HFF-Myc (cell line): ENCODE measurements around the gene TMEM200A.

ENCODE experiments used
- DNase-seq: peaks from one replicate; pipeline ENCODE4 v3.0.0-alpha.2; 2011; ENCODE audit warnings: low read depth; ENCODE audit errors: extremely low read depth
- H3K4me3 ChIP-seq: replicated peaks from 2 replicates; pipeline ENCODE4 v1.5.1; 2011; ENCODE audit warnings: low read depth, mild to moderate bottlenecking, control low read depth, low read length
- TF ChIP-seq, protein P1 (sequence below): IDR thresholded peaks from 2 replicates; pipeline ENCODE4 v1.5.1; 2012; ENCODE audit warnings: mild to moderate bottlenecking, low read depth, low read length, control low read depth; ENCODE audit errors: missing control alignments

The TMEM200A gene

GRCh38 chr6:130394246-130394645 lies 28.4 kb downstream of the TMEM200A start:
- no peak overlapping the region for H3K4me3 ChIP-seq
- no peak for DNase-seq
- TF ChIP-seq, protein P1, sequence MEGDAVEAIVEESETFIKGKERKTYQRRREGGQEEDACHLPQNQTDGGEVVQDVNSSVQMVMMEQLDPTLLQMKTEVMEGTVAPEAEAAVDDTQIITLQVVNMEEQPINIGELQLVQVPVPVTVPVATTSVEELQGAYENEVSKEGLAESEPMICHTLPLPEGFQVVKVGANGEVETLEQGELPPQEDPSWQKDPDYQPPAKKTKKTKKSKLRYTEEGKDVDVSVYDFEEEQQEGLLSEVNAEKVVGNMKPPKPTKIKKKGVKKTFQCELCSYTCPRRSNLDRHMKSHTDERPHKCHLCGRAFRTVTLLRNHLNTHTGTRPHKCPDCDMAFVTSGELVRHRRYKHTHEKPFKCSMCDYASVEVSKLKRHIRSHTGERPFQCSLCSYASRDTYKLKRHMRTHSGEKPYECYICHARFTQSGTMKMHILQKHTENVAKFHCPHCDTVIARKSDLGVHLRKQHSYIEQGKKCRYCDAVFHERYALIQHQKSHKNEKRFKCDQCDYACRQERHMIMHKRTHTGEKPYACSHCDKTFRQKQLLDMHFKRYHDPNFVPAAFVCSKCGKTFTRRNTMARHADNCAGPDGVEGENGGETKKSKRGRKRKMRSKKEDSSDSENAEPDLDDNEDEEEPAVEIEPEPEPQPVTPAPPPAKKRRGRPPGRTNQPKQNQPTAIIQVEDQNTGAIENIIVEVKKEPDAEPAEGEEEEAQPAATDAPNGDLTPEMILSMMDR, result no peak

GRCh38 chr6:130395164-130395563 lies 29.3 kb downstream of the TMEM200A start:
- H3K4me3 ChIP-seq, result no peak overlapping the region
- DNase-seq, result no peak
- TF ChIP-seq, protein P1, result no peak

GRCh38 chr6:130396722-130397121 lies 30.9 kb downstream of the TMEM200A start:
- DNase-seq, result no peak

DNA sequence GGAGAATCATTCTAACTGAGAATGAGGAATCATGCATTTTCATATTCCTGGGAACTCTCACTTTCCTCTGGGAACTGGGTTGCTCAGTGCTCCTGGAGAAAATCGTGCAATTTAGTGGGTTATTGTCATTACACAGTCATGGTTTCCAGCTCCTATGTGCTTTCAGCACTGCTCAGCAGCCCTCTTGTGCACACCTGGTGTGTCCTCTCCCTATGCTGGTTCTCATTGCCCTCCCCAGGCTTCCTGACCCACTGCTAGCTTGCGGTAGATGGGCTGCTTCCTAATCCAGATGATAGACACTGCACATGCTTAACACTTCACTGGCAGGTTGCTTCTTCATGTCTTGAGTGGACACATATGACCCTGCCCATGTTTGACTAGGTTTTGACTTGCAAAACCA lies 39.7 kb downstream of the TMEM200A start:
- no peak overlapping the region for H3K4me3 ChIP-seq
- TF ChIP-seq, protein P1, result no peak
- DNase-seq, result no peak

More at GRCh38 chr6:130396722-130397121, 30.9 kb downstream of the TMEM200A start:
- no peak overlapping the region for H3K4me3 ChIP-seq
- TF ChIP-seq, protein P1, result no peak

DNA sequence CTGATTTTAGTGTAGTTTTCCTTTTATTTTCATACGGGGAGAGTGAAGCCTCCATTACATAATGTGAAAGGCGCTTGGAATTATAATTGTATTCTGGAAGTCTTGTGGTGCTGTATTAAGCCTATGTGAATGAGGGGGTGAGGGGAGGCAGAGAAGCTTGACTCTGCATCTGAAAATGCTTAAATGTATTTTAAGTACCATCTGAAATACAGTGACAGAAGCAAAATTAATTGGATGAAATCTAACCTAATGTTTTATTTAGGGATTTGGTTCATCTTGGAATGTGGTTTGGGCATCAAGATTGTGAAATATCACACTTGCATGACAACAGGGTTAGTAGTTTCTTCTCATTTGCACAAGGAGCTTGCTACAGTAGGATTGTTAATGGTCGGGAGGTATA lies 41.2 kb downstream of the TMEM200A start:
- DNase-seq, result no peak
- TF ChIP-seq, protein P1, result no peak
- no peak overlapping the region for H3K4me3 ChIP-seq

DNA sequence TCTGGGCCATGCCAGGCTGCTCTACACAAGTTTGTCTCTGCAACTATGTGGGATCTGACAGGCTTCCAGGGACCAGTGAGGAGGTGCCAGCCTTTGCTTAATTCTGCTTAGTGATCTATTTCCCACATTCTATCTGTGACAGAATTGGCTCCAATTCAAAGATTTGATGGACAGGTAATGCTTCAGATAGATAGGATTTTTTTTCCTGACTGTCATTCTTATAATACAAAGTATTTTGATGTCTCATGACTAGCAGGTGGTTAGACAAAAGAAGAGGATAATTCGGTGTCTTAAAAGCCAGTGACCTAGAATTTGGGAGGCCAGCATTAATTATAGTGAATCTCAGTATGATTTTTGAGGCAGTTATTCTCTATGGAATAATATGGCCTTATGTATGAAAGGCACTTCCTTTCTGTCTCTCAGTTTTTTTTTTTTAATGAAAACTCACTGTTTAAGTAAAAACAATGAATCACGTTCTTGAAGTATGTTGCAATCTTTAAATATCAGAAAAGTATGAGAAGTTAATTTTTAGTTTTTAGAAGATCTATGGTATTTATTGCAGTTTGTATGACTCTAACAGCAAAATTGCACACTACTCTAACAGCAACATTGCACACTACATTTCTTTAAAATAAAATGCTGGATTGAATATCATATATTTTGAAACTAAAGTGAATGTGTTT lies 43.7 kb downstream of the TMEM200A start:
- no peak for DNase-seq
- H3K4me3 ChIP-seq, result no peak overlapping the region
- TF ChIP-seq, protein P1, result no peak

DNA sequence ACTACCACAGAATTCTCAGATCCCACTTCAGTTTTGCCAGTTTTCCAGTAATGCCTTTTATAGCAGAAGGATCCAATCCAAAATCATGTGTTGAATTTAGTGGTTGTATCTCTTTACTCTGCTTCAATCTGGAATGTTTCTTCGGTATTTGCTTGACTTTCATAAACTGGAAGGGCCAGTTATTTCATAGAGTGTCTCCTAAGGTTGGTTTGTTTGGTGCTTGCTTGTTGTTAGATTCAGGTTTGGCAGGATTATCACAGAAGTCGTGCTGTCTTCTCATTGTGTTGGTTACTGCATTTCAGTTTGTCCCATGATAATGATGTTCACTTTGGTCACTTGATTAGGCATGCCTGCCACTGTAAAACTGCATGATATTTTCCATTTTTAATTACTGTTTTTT lies 45.7 kb downstream of the TMEM200A start:
- no peak for DNase-seq
- TF ChIP-seq, protein P1, result no peak
- no peak overlapping the region for H3K4me3 ChIP-seq
